CD4-positive, alpha-beta T cell (primary cell): Measurements from ENCODE around the gene SIGLEC10. TPM values are rescaled to one million over a fixed set of nuclear protein-coding genes. Genes with fewer than 3 reads are reported as not detected.

Experiments used
- ATAC-seq: fragments of 200-7000 bp; cut with Tn5 transposase; one replicate; pipeline ENCODE4 v1.10.0; 2022; ENCODE audit warnings: mild to moderate bottlenecking; ENCODE audit not compliant: poor library complexity
- CTCF ChIA-PET: fragments of 350-600 bp; sonication (Branson Sonifier 250); formaldehyde crosslinking; loops from one replicate; lab custom pipeline; 2021; ENCODE audit warnings: antibody characterized with exemption, inconsistent platforms; lab: Charles Lee
- POLR2A ChIA-PET: fragments of 350-600 bp; sonication (Branson Sonifier 250); formaldehyde crosslinking; loops from one replicate; lab custom pipeline; 2021; ENCODE audit warnings: antibody characterized with exemption, inconsistent platforms; lab: Charles Lee
- DNase-seq, 14 experiments: peaks; one replicate each; pipeline ENCODE4 v3.0.0-alpha.2; 2013 to 2020; ENCODE audit warnings: mixed read lengths in 2 of 14
- H3K27ac ChIP-seq, 2 donors: one replicate each; pipeline versions ENCODE4 v1.5.1 to v1.7.0; 2013; ENCODE audit warnings: low read length in 2 of 2, low read depth in 1 of 2, mild to moderate bottlenecking in 1 of 2
- H3K27me3 ChIP-seq, 2 experiments: 1 replicate in 1 of 2; 2 replicates in 1 of 2; pipeline versions ENCODE4 v1.6.1 to v1.7.0; 2013; ENCODE audit warnings: low read length in 2 of 2, control low read depth in 1 of 2, mild to moderate bottlenecking in 1 of 2, moderate library complexity in 1 of 2; ENCODE audit not compliant: insufficient read depth in 2 of 2, control insufficient read depth in 1 of 2
- H3K36me3 ChIP-seq: one replicate; pipeline ENCODE4 v1.6.1; 2013; ENCODE audit warnings: low read length, control low read depth; ENCODE audit not compliant: insufficient read depth
- H3K4me1 ChIP-seq: one replicate; pipeline ENCODE4 v1.6.1; 2013; ENCODE audit warnings: low read length, control low read depth; ENCODE audit not compliant: insufficient read depth
- H3K4me3 ChIP-seq: one replicate; pipeline ENCODE4 v1.5.1; 2013; ENCODE audit warnings: mild to moderate bottlenecking, low read length, moderate library complexity
- H3K9me3 ChIP-seq, 2 experiments: 1 replicate in 1 of 2; 2 replicates in 1 of 2; pipeline versions ENCODE4 v1.6.1 to v1.7.0; 2013; ENCODE audit warnings: low read length in 2 of 2, mild to moderate bottlenecking in 2 of 2, control low read depth in 1 of 2, moderate library complexity in 1 of 2; ENCODE audit not compliant: control insufficient read depth in 1 of 2, insufficient read depth in 1 of 2
- H3K27ac Mint-ChIP-seq: one replicate; pipeline ENCODE4 v1.8.0; 2020; ENCODE audit warnings: mixed read lengths
- H3K27me3 Mint-ChIP-seq: one replicate; pipeline ENCODE4 v1.8.0; 2021; ENCODE audit warnings: mixed read lengths
- H3K36me3 Mint-ChIP-seq: one replicate; pipeline ENCODE4 v1.8.0; 2021; ENCODE audit warnings: low read depth, mixed read lengths
- H3K4me1 Mint-ChIP-seq: one replicate; pipeline ENCODE4 v1.8.0; 2021; ENCODE audit warnings: low read depth, mixed read lengths
- H3K4me3 Mint-ChIP-seq: one replicate; pipeline ENCODE4 v1.8.0; 2020; ENCODE audit warnings: mild to moderate bottlenecking, mixed read lengths
- H3K9me3 Mint-ChIP-seq: one replicate; pipeline ENCODE4 v1.8.0; 2020; ENCODE audit warnings: mixed read lengths
- CTCF ChIP-seq: fragments of 200-600 bp; IDR thresholded peaks from one replicate; pipeline ENCODE4 v1.8.0; 2022; ENCODE audit warnings: antibody characterized with exemption, mild to moderate bottlenecking
- intact Hi-C, 2 experiments: fragments of 100-400 bp; cut with DNase I in 1 of 2; cut with micrococcal nuclease in 1 of 2; formaldehyde crosslinking; loops; one replicate each; pipeline versions ENCODE4 v1.15.1 to v1.9.0; 2023 to 2025; cut with DNase I, micrococcal nuclease
- total RNA-seq, 174 experiments: library from RNA in 2 of 174; stranded (reverse) in 2 of 174; gene quantifications; one replicate each; pipeline ENCODE4 v1.2.3 and lab custom pipeline; 2021 to 2026

Gene SIGLEC10
- total RNA-seq, 2 experiments from 2014 or later = 0.39 to 0.58 TPM

- Mint-ChIP-seq H3K4me3 (no peak overlapping the region), H3K9me3 (no peaks in the 10 kb centered on the region), H3K27ac (no peak overlapping the region), H3K4me1 (no peaks in the 10 kb centered on the region), H3K36me3 (no peaks in the 10 kb centered on the region), H3K27me3 (peaks cover 31% of the 10 kb centered on the region)
- Histone ChIP-seq H3K4me3 (no peak overlapping the region), H3K27me3 (peaks cover 13 to 15% of the 10 kb centered on the region in 2 experiments), H3K4me1 (peaks cover 2% of the 10 kb centered on the region), H3K9me3 (peaks cover 0 to 8% of the 10 kb centered on the region in 2 experiments), H3K27ac (no peak overlapping the region), H3K36me3 (no peaks in the 10 kb centered on the region)
- DNase-seq (no peak), ATAC-seq (no peak)
- TF ChIP-seq CTCF = no peak
- intact Hi-C loops = no loop called here
- ChIA-PET CTCF (no interaction called here), POLR2A (no interaction called here)
Measured at GRCh38 chr19:51457351-51458013, 40.0 kb upstream of the SIGLEC10 start.

GRCh38 chr19:51456541-51457290, 39.3 kb upstream of the SIGLEC10 start:
- H3K27me3 Mint-ChIP-seq = peaks cover 27% of the 10 kb centered on the region
- DNase-seq = no peak

GRCh38 chr19:51450730-51451307, 33.4 kb upstream of the SIGLEC10 start:
- DNase-seq = no peak
- POLR2A ChIA-PET = no interaction called here
- Mint-ChIP-seq H3K36me3 (no peaks in the 10 kb centered on the region), H3K4me1 (peaks cover 20% of the 10 kb centered on the region), H3K27ac (no peak overlapping the region), H3K27me3 (peaks cover 4% of the 10 kb centered on the region), H3K4me3 (no peak overlapping the region), H3K9me3 (no peaks in the 10 kb centered on the region)
- no peak for TF ChIP-seq CTCF
- peaks cover 0 to 3% of the 10 kb centered on the region in 2 experiments for H3K27me3 ChIP-seq
- peaks cover 11% of the 10 kb centered on the region for H3K4me1 ChIP-seq
- H3K27ac ChIP-seq = no peak overlapping the region
- intact Hi-C loops = no loop called here
- no peaks in the 10 kb centered on the region for H3K36me3 ChIP-seq
- CTCF ChIA-PET = no interaction called here
- no peak overlapping the region for H3K4me3 ChIP-seq
- no peak for ATAC-seq
- peaks cover 0 to 13% of the 10 kb centered on the region in 2 experiments for H3K9me3 ChIP-seq

More at GRCh38 chr19:51456541-51457290, 39.3 kb upstream of the SIGLEC10 start:
- H3K4me1 Mint-ChIP-seq = no peaks in the 10 kb centered on the region
- no peaks in the 10 kb centered on the region for H3K9me3 Mint-ChIP-seq
- peaks cover 0 to 4% of the 10 kb centered on the region in 2 experiments for H3K9me3 ChIP-seq
- no peaks in the 10 kb centered on the region for H3K36me3 Mint-ChIP-seq
- no peak overlapping the region for H3K4me3 ChIP-seq
- H3K36me3 ChIP-seq = no peaks in the 10 kb centered on the region
- TF ChIP-seq CTCF = no peak
- H3K4me1 ChIP-seq = peaks cover 2% of the 10 kb centered on the region
- intact Hi-C loops = no loop called here
- no peak overlapping the region for H3K27ac Mint-ChIP-seq
- no peak for ATAC-seq
- CTCF ChIA-PET = no interaction called here
- H3K27me3 ChIP-seq = peaks cover 9% of the 10 kb centered on the region in 2 experiments
- H3K4me3 Mint-ChIP-seq = no peak overlapping the region
- no peak overlapping the region for H3K27ac ChIP-seq
- POLR2A ChIA-PET = no interaction called here
